IPS-15b (cell line): ENCODE data around the gene ITGA5.

ENCODE experiments used
- H3K27me3 ChIP-seq: one replicate; pipeline ENCODE4 v1.6.1; 2013; ENCODE audit warnings: low read length; ENCODE audit not compliant: control insufficient read depth, insufficient read depth
- H3K36me3 ChIP-seq: one replicate; pipeline ENCODE4 v1.6.1; 2013; ENCODE audit warnings: low read length; ENCODE audit not compliant: control insufficient read depth, insufficient read depth
- H3K4me1 ChIP-seq: one replicate; pipeline ENCODE4 v1.6.1; 2013; ENCODE audit warnings: mild to moderate bottlenecking, low read length; ENCODE audit not compliant: control insufficient read depth, insufficient read depth
- H3K4me3 ChIP-seq: one replicate; pipeline ENCODE4 v1.5.1; 2013; ENCODE audit warnings: low read depth, low read length
- H3K9ac ChIP-seq: one replicate; pipeline ENCODE4 v1.6.1; 2013; ENCODE audit warnings: low read depth, mild to moderate bottlenecking, low read length
- H3K9me3 ChIP-seq: one replicate; pipeline ENCODE4 v1.6.1; 2013; ENCODE audit warnings: mild to moderate bottlenecking, low read length; ENCODE audit not compliant: control insufficient read depth, insufficient read depth

Gene ITGA5

GRCh38 chr12:54429014-54429471, 10.0 kb upstream of the ITGA5 start:
- H3K9ac ChIP-seq = no peak overlapping the region
- peaks cover 77% of the 10 kb centered on the region for H3K27me3 ChIP-seq
- H3K4me3 ChIP-seq = no peak overlapping the region
- peaks cover 22% of the 10 kb centered on the region for H3K4me1 ChIP-seq
- H3K9me3 ChIP-seq = no peaks in the 10 kb centered on the region
- no peaks in the 10 kb centered on the region for H3K36me3 ChIP-seq

GRCh38 chr12:54428050-54429013, 9.3 kb upstream of the ITGA5 start:
- Histone ChIP-seq H3K36me3 (no peaks in the 10 kb centered on the region), H3K4me3 (no peak overlapping the region), H3K27me3 (peaks cover 79% of the 10 kb centered on the region), H3K9ac (no peak overlapping the region), H3K4me1 (peaks cover 22% of the 10 kb centered on the region), H3K9me3 (no peaks in the 10 kb centered on the region)

GRCh38 chr12:54427106-54427505, 8.0 kb upstream of the ITGA5 start:
- no peak overlapping the region for H3K9ac ChIP-seq
- no peaks in the 10 kb centered on the region for H3K36me3 ChIP-seq
- H3K27me3 ChIP-seq = peaks cover 78% of the 10 kb centered on the region
- H3K9me3 ChIP-seq = no peaks in the 10 kb centered on the region
- H3K4me1 ChIP-seq = peaks cover 18% of the 10 kb centered on the region
- no peak overlapping the region for H3K4me3 ChIP-seq

GRCh38 chr12:54426690-54427089, 7.6 kb upstream of the ITGA5 start:
- Histone ChIP-seq H3K4me3 (no peak overlapping the region), H3K27me3 (peaks cover 80% of the 10 kb centered on the region), H3K4me1 (peaks cover 15% of the 10 kb centered on the region), H3K9me3 (no peaks in the 10 kb centered on the region), H3K36me3 (no peaks in the 10 kb centered on the region), H3K9ac (no peak overlapping the region)

- H3K27me3 ChIP-seq = peaks cover 78% of the 10 kb centered on the region
- no peak overlapping the region for H3K9ac ChIP-seq
- H3K4me1 ChIP-seq = peaks cover 14% of the 10 kb centered on the region
- H3K36me3 ChIP-seq = no peaks in the 10 kb centered on the region
- no peaks in the 10 kb centered on the region for H3K9me3 ChIP-seq
- H3K4me3 ChIP-seq = no peak overlapping the region
Measured at GRCh38 chr12:54425702-54426101, 6.6 kb upstream of the ITGA5 start.

- H3K4me3 ChIP-seq = no peak overlapping the region
- H3K9ac ChIP-seq = no peak overlapping the region
- H3K9me3 ChIP-seq = no peaks in the 10 kb centered on the region
- H3K4me1 ChIP-seq = peaks cover 20% of the 10 kb centered on the region
- no peaks in the 10 kb centered on the region for H3K36me3 ChIP-seq
- H3K27me3 ChIP-seq = peaks cover 70% of the 10 kb centered on the region
Measured at GRCh38 chr12:54424224-54424623, 5.2 kb upstream of the ITGA5 start.

GRCh38 chr12:54423816-54424150, 4.7 kb upstream of the ITGA5 start:
- H3K4me1 ChIP-seq = peaks cover 20% of the 10 kb centered on the region
- H3K9me3 ChIP-seq = no peaks in the 10 kb centered on the region
- peaks cover 68% of the 10 kb centered on the region for H3K27me3 ChIP-seq
- H3K4me3 ChIP-seq = no peak overlapping the region
- no peaks in the 10 kb centered on the region for H3K36me3 ChIP-seq
- no peak overlapping the region for H3K9ac ChIP-seq

- Histone ChIP-seq H3K9ac (no peak overlapping the region), H3K4me1 (peaks cover 14% of the 10 kb centered on the region), H3K4me3 (no peak overlapping the region), H3K27me3 (peaks cover 66% of the 10 kb centered on the region), H3K36me3 (no peaks in the 10 kb centered on the region), H3K9me3 (no peaks in the 10 kb centered on the region)
Measured at GRCh38 chr12:54421879-54422250, 2.8 kb upstream of the ITGA5 start.

- Histone ChIP-seq H3K36me3 (no peaks in the 10 kb centered on the region), H3K9ac (no peak overlapping the region), H3K4me3 (no peak overlapping the region), H3K9me3 (no peaks in the 10 kb centered on the region), H3K27me3 (peaks cover 66% of the 10 kb centered on the region), H3K4me1 (peaks cover 14% of the 10 kb centered on the region)
Measured at GRCh38 chr12:54421175-54421878, 2.3 kb upstream of the ITGA5 start.

- Histone ChIP-seq H3K4me3 (no peak overlapping the region), H3K4me1 (peaks cover 14% of the 10 kb centered on the region), H3K9ac (no peak overlapping the region), H3K27me3 (peaks cover 61% of the 10 kb centered on the region), H3K36me3 (no peaks in the 10 kb centered on the region), H3K9me3 (no peaks in the 10 kb centered on the region)
Measured at GRCh38 chr12:54420766-54421144, 1.7 kb upstream of the ITGA5 start.

GRCh38 chr12:54418441-54419087, 502 bp downstream of the ITGA5 start:
- Histone ChIP-seq H3K9me3 (no peaks in the 10 kb centered on the region), H3K4me1 (peaks cover 14% of the 10 kb centered on the region), H3K36me3 (no peaks in the 10 kb centered on the region), H3K4me3 (peak overlapping the region; percentile 76), H3K9ac (peak overlapping the region; percentile 54), H3K27me3 (peaks cover 40% of the 10 kb centered on the region)
